Stimulated activated CD4-positive, alpha-beta T cell treated with anti-CD3 and anti-CD28 coated beads, Interleukin-4, amount 100 ng/mL, for 4 hours (primary cell): Measurements from ENCODE around the gene KLHL25.

ENCODE experiments used
- DNase-seq, 2 experiments: peaks; one replicate each; pipeline ENCODE4 v3.0.0-alpha.2; 2020

KLHL25 gene

DNA sequence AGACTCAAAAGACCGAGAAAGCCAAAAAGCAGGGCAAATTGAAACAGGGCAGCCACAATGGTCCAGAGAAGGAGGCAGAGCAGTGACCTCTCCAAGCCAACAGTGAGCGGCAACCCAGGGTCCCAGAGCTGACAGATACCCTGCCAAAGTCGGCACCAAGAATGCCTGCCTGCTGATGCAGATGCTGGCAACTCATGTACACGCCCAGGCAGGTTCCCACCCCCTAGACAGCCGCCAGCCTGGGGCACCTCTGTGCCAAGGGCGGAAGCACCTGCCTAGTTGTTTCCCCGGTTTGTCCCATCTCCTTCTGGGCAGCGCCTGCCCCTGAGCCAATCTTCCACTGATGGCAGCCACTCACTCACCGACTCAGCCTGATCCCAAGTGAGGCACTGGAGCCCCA, 22.1 kb downstream of the KLHL25 start:
- no peak for DNase-seq

- DNase-seq = no peak
Measured at GRCh38 chr15:85771781-85772445, 22.8 kb downstream of the KLHL25 start.

DNA sequence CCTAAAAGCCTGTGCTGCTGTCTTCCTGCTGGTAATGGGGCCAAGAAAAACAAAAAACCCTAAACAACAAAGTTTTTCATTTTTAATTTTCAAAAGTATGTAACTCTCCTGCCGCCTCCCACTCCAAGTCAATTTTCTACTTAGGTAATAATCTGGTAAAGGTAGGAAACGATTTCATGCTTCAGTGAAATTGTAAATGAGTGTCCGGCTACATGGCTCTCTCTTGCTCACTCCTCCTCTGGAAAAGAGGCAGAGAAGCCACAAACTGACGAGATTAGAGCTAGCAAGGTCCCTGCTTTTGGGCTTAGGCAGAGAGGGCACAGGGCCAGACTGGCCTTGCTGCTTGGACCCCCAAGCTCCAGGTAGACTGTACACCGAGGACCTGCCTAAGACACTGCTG, 23.5 kb downstream of the KLHL25 start:
- DNase-seq = no peak

- no peak for DNase-seq
Measured at GRCh38 chr15:85770096-85771041, 24.4 kb downstream of the KLHL25 start.

- no peak for DNase-seq
Measured at GRCh38 chr15:85769182-85769900, 25.4 kb downstream of the KLHL25 start.

DNA sequence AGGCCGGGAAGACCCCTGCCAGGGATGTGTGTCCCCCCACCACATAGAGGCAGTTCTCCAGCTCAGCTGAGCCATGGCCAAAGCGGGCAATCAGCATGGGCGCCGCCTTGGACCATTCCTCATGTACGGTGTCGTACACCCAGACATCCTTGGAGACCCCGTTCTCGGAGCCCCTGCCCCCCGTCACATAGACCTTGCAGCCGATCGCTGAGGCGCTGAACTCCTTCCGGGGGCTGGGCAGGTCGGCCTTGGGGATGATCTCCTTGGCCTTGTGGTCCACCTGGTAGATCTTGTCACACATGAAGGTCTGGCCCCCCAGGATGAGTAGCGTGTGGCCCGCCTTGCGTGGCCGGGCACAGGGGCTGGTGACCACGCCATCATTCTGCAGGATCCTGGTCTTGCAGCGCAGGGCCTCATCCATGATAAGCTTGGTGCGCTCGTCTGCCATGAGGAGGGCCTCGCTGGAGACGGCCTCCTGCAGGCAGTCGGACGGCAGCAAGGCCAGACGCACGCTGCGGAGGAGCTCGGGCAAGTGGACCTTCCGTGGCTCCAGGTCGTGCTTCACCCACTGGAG, 26.0 kb downstream of the KLHL25 start:
- DNase-seq = no peak

DNA sequence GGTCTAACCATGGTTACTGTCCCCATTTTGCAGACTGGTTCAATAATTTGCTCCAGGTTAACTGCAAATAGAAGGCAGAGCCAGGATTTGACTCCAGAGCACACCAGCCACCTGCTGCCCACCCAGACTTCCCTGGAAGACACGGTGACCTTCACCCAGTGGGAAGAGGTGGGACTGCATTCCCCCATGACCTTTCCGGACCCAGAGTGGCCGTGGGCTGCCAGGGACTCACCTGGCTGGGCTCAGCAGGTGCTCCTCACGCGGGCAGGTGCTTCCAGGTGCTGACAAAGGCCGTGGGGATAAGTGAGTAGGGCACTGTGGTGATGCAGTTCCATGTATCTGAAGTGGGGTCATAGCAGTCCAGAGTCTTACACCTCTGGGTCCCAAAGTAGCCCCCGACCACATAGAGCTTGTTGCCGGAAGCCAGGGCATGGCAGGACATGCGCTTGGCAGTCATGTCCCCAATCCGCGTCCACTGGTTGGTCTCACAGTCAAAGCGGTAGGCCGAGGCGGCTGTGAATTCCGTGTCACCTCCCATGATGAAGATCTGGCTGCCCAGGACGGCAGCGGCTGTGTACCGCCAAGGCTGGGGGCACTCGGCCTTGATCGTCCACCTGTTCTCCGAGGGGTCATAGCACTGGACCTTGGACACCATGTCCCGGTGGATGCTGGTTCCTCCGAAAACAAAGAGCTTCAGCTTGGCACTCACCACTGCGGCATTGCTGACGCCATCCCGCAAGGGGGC, 26.8 kb downstream of the KLHL25 start:
- no peak for DNase-seq

DNA sequence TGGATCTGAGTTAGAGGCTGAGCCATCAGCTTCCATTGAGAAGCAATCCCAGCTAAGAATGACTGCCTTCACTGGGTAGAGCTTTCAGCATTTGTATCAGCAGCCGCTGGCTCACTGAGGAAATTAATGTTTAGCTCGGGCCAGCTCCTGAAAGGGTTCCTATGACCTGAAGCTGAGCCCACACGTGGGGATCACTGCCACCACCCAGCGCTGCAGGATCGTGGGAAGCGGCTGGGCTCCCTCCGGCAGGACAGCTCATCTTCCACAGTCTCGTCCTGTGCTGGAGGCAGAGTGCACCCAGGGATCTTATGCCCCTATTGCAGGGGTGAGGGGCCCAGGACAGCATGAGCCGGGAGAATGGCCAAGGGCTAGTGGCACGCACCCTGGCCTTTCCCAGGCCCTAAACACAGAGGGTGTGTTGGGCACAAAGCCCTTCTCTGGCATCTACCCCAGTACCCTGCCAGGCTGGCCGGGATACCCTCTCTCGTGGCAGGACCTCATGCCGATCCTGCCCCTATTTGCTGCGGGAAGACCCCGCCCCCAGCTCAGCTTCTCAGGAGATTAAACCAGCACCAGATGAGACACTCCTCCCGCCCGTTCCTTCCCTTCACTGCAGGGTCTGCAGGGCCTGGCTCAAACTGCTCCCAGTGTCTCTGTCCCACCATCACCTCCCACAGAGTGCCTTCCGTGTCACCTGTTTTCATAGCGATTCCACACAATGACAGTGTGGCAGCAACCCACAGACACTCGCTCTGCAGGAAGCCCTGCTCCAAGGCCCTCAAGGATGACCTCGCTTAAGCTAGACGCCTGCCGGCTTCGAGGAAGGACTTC, 28.5 kb downstream of the KLHL25 start:
- no peak for DNase-seq

DNA sequence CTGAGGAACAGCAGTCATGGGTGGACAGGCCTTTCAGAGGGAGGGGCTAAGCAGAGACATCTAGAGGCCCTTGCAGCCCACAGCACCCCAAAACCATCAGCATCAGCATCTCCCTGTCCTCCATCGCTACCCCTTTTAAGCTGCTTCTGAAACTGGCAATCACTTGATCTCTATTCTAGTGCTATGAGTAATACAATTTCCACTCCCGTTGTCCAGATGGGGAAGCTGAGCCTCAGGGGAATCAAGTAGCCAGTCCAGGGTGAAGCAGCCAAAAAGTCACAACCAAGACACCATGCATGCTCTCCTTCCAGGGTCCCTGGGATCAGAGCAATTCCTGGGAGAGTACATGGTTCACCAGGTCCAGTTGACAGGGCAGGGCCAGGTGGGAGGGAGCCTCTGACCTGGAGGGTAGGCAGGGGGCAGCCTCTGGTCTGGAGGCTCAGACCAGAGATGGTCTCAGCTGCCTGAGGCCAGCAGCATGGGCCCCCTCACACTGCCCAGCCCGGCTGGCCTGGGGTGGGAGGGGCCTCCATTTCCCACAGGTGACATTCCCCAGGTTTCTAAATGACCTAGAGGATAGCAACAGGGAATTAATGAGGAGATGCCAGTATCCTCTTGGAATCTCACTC, 30.0 kb downstream of the KLHL25 start:
- no peak for DNase-seq

DNA sequence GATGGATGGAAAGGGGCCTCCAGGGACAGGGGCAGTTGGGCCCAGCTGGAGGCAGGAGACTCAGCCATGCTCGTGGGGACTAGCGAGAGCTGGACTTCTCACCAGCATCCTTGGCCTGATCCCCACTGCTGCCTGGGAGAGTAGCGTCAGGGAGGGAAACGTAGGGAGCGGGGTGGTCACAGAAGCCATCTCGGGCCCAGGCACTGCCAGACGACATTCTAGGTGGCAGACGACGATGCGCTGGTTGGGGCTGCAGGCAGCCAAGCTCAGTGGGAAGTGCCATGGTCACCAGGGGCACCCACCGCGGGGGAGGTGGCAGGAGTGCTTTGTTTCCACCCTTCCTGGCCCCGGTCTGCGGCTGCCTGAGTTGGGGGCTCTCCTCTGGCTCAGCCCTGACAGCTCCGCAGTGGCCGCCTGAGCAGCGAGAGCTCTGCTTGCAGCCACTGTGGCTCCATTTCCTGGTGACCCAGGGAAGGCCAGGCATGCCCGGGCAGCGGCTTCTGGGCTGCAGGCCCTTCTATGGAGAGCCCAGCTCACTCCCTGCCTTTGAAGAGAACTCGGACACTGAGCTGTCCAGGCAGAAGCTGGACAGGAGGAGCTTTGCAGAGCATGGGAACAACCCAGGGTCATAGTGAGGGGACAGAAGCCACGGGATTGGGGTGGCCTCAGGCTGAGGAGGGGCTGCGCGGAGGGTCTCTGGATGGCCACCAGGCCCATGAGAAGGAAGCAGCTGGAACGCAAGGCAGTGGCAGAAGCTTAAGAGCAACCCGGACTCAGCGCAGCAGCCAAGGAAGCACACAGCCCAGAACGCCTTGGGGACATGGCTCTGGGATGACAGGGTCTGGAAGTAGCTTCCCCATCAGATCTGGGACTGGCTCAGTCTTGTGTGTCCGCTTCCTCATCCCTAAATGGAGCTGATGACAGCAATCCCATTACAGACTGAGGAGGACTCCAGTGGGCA, 30.8 kb downstream of the KLHL25 start:
- no peak for DNase-seq

DNA sequence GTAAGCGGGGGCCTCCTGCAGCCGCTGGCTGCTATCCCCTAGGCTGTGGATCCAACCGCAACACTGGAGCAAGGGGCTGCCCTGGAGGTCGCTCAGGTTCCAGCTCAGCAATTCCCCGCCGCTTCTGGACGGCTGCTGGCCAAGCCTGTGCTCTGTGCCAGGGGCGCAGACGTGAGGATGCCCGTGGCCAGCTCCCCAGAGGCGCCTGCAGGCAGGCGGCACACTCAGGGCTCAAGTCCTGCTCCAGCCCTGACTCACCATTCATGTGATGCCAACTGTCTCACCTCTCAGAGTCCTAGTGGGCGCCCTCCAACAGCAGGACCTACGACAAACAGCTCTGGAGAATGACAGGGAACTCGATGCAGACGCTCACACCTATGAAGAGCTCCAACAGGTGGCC, 31.6 kb downstream of the KLHL25 start:
- no peak for DNase-seq

GRCh38 chr15:85762756-85763127, 32.0 kb downstream of the KLHL25 start:
- no peak for DNase-seq

GRCh38 chr15:85762039-85762755, 32.5 kb downstream of the KLHL25 start:
- no peak for DNase-seq

GRCh38 chr15:85761635-85762034, 33.1 kb downstream of the KLHL25 start:
- no peak for DNase-seq

- DNase-seq = no peak
Measured at GRCh38 chr15:85760531-85761371, 34.0 kb downstream of the KLHL25 start.

GRCh38 chr15:85760049-85760448, 34.7 kb downstream of the KLHL25 start:
- DNase-seq = no peak

GRCh38 chr15:85759376-85759775, 35.3 kb downstream of the KLHL25 start:
- no peak for DNase-seq

GRCh38 chr15:85758655-85758978, 36.1 kb downstream of the KLHL25 start:
- no peak for DNase-seq
